Vagina (tissue), 2 donors: ENCODE data around the gene SLC24A3.

Experiments
- CTCF ChIP-seq, 3 experiments: fragments of 450-650 bp in 2 of 3; fragments of 200-600 bp in 1 of 3; sonication (generic) in 1 of 3; IDR thresholded peaks; one replicate each; pipeline ENCODE4 v1.5.1; 2017 to 2019; ENCODE audit warnings: antibody characterized with exemption in 3 of 3, mild to moderate bottlenecking in 2 of 3, moderate library complexity in 2 of 3
- POLR2A ChIP-seq, 2 donors: fragments of 450-650 bp; IDR thresholded peaks; one replicate each; pipeline ENCODE4 v1.6.1; 2017; ENCODE audit warnings: antibody characterized with exemption in 2 of 2, mild to moderate bottlenecking in 2 of 2, moderate library complexity in 2 of 2

GRCh38 chr20:19433371-19434350 is 221.2 kb downstream of the SLC24A3 start:
- no peak for TF ChIP-seq CTCF (IDR thresholded peaks at IDR 0.05)
- no peak for TF ChIP-seq POLR2A (IDR thresholded peaks at IDR 0.05)
